GM12878 (cell line): ENCODE results near the gene ELAVL3. TPM values are rescaled to one million over a fixed set of nuclear protein-coding genes. Genes with fewer than 3 reads are reported as not detected.

Source experiments
- CEBPB ChIP-seq, 2 experiments: fragments of 150-350 bp in 1 of 2; IDR thresholded peaks; 2 replicates each; pipeline ENCODE4 v1.6.1; 2012 to 2014; ENCODE audit warnings: low read depth in 2 of 2, low read length in 2 of 2, borderline replicate concordance in 1 of 2, inconsistent platforms in 1 of 2
- CREM ChIP-seq: IDR thresholded peaks from 2 replicates; pipeline ENCODE4 v1.6.1; 2014; ENCODE audit warnings: antibody characterized with exemption, low read depth
- DPF2 ChIP-seq: fragments of 450-650 bp; IDR thresholded peaks from 2 replicates; pipeline ENCODE4 v1.6.1; 2017; ENCODE audit warnings: mild to moderate bottlenecking
- EGR1 ChIP-seq, 2 experiments: IDR thresholded peaks; 1 replicate in 1 of 2; 2 replicates in 1 of 2; pipeline ENCODE4 v1.6.1; 2011 to 2012; ENCODE audit warnings: low read depth in 2 of 2, low read length in 2 of 2, borderline replicate concordance in 1 of 2, mild to moderate bottlenecking in 1 of 2, moderate library complexity in 1 of 2
- EP300 ChIP-seq, 2 experiments: fragments of 150-350 bp in 1 of 2; IDR thresholded peaks; 2 replicates each; pipeline ENCODE4 v1.6.1; 2011 to 2012; ENCODE audit warnings: low read depth in 2 of 2, low read length in 2 of 2, borderline replicate concordance in 1 of 2, improper control_type of control experiment in 1 of 2, inconsistent platforms in 1 of 2; ENCODE audit not compliant: control insufficient read depth in 1 of 2
- FOXK2 ChIP-seq: fragments of 450-650 bp; IDR thresholded peaks from 2 replicates; pipeline ENCODE4 v1.6.1; 2017; ENCODE audit warnings: mild to moderate bottlenecking, moderate library complexity
- KLF5 ChIP-seq: fragments of 450-650 bp; IDR thresholded peaks from 2 replicates; pipeline ENCODE4 v1.6.1; 2014; ENCODE audit warnings: mild to moderate bottlenecking; ENCODE audit not compliant: partially characterized antibody
- MTA3 ChIP-seq: IDR thresholded peaks from 2 replicates; pipeline ENCODE4 v1.6.1; 2012; ENCODE audit warnings: low read length, inconsistent platforms, borderline replicate concordance
- MXI1 ChIP-seq: fragments of 150-350 bp; IDR thresholded peaks from 2 replicates; pipeline ENCODE4 v1.6.1; 2011; ENCODE audit warnings: low read depth, mild to moderate bottlenecking, inconsistent platforms, low read length, improper control_type of control experiment
- MYC ChIP-seq: IDR thresholded peaks from 2 replicates; pipeline ENCODE4 v1.6.1; 2011; ENCODE audit warnings: mild to moderate bottlenecking, low read length, moderate library complexity, inconsistent platforms; ENCODE audit not compliant: insufficient read depth, insufficient replicate concordance, insufficient read length, severe bottlenecking
- NBN ChIP-seq: fragments of 450-650 bp; IDR thresholded peaks from 2 replicates; pipeline ENCODE4 v1.6.1; 2016
- NFIC ChIP-seq: IDR thresholded peaks from 2 replicates; pipeline ENCODE4 v1.6.1; 2012; ENCODE audit warnings: low read depth, mild to moderate bottlenecking, inconsistent platforms, low read length, moderate library complexity
- PML ChIP-seq: IDR thresholded peaks from 2 replicates; pipeline ENCODE4 v1.6.1; 2012; ENCODE audit warnings: low read length, inconsistent platforms
- RB1 ChIP-seq: fragments of 450-650 bp; formaldehyde crosslinking; IDR thresholded peaks from 2 replicates; pipeline ENCODE4 v1.6.1; 2017; ENCODE audit warnings: mild to moderate bottlenecking, borderline replicate concordance
- RCOR1 ChIP-seq: conservative IDR thresholded peaks from 2 replicates; pipeline ENCODE4 v1.6.1; 2012; ENCODE audit warnings: low read depth, low read length, improper control_type of control experiment
- RELA ChIP-seq: fragments of 450-650 bp; IDR thresholded peaks from 2 replicates; pipeline ENCODE4 v1.8.0; 2014; ENCODE audit warnings: borderline replicate concordance; ENCODE audit not compliant: partially characterized antibody
- RFX5 ChIP-seq: IDR thresholded peaks from 2 replicates; pipeline ENCODE4 v1.6.1; 2011; ENCODE audit warnings: low read depth, low read length, improper control_type of control experiment
- SP1 ChIP-seq: IDR thresholded peaks from one replicate; pipeline ENCODE4 v1.6.1; 2011; ENCODE audit warnings: low read depth, low read length
- STAT3 ChIP-seq: IDR thresholded peaks from 2 replicates; pipeline ENCODE4 v1.6.1; 2011; ENCODE audit warnings: low read depth, low read length, improper control_type of control experiment
- YY1 ChIP-seq: IDR thresholded peaks from 2 replicates; pipeline ENCODE4 v1.6.1; 2011; ENCODE audit warnings: low read depth, mild to moderate bottlenecking, low read length
- ZBED1 ChIP-seq: IDR thresholded peaks from 2 replicates; pipeline ENCODE4 v1.6.1; 2016; ENCODE audit warnings: borderline replicate concordance
- ZNF207 ChIP-seq: fragments of 450-650 bp; IDR thresholded peaks from 2 replicates; pipeline ENCODE4 v1.6.1; 2014; ENCODE audit warnings: antibody characterized with exemption, mild to moderate bottlenecking, borderline replicate concordance
- ZNF24 ChIP-seq: fragments of 450-650 bp; IDR thresholded peaks from 2 replicates; pipeline ENCODE4 v1.6.1; 2017; ENCODE audit warnings: antibody characterized with exemption, mild to moderate bottlenecking
- ZSCAN29 ChIP-seq: fragments of 450-650 bp; IDR thresholded peaks from 2 replicates; pipeline ENCODE4 v1.6.1; 2017; ENCODE audit warnings: mild to moderate bottlenecking, moderate library complexity
- polyA plus RNA-seq, 11 experiments: library from polyadenylated mRNA; depleted of rRNA in 4 of 11; unstranded in 6 of 11; stranded (reverse) in 5 of 11; fragments of >200 nt; fragmentation: Nextera tagmentation in 4 of 11; fragmentation: Illumina TruSeq in 1 of 11; extraction: Ambion mirVana in 4 of 11; extraction: Trizol in 1 of 11; gene quantifications; 1 replicate in 1 of 11; 2 replicates in 10 of 11; pipeline versions ENCODE4 v1.2.1 to v1.2.3, GENCODE V29; 2011 to 2016; ENCODE audit warnings: inconsistent platforms in 2 of 11, missing spikeins in 2 of 11, low read depth in 1 of 11
- total RNA-seq, 4 experiments: library from RNA; depleted of rRNA in 3 of 4; stranded (reverse); fragments of >200 nt in 3 of 4; fragmentation: Illumina TruSeq in 1 of 4; extraction: Trizol in 1 of 4; gene quantifications; 2 replicates each; pipeline versions ENCODE4 v1.2.1 to v1.2.3, GENCODE V29; 2013 to 2021
- TF ChIP-seq, protein P1 (sequence below): fragments of 450-650 bp; IDR thresholded peaks from 2 replicates; pipeline ENCODE4 v1.6.1; 2017; ENCODE audit warnings: mild to moderate bottlenecking, moderate library complexity
- TF ChIP-seq, protein P2 (sequence below): IDR thresholded peaks from 2 replicates; pipeline ENCODE4 v1.6.1; 2011; ENCODE audit warnings: borderline replicate concordance, low read depth, mild to moderate bottlenecking, moderate library complexity, low read length; ENCODE audit not compliant: insufficient read depth, poor library complexity, severe bottlenecking

ELAVL3 gene
- total and polyA plus RNA-seq, 10 of the 15 experiments (the other 5 are each of a cell fraction or from before 2014, with no cell fraction given): under 0.01 to 0.05 (median 0.01) TPM; not detected in 7

DNA sequence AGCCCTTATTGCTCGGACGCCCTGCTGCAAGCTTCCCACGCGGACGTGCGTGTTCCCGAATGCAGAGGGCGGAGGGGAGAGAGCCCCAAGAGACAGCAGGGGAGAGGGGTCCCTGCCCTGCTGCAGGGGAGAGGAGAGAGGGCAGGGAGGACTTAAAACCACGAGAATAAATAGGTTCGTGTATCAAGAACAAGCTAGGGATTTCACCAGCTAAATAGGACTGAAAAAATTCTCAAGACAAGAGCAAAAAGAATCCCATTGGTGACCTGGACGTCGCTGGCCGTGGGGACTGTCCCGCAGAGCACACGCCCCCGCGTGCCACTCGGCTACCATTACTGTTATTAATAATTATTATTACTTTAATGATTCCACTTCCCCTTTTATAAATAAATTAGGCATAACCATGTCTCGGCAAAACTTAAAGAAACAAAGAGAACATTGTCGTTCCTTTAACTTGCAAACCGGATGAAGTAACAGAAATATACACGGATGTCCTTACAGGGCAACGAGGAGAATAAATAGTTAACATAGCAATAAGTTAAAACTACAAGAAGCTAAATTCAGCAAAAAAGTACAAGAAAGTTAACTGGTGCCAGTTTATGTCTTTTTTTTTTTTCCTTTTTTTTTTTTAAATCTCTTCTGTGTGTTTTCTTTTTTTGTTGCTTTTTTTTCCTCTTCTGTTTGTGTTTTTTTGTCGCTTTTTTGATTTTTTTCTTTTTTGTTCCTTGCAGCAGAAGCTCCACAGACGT is 28.8 kb downstream of the ELAVL3 start (continued):
- no peak for TF ChIP-seq RCOR1
- TF ChIP-seq, protein P1, sequence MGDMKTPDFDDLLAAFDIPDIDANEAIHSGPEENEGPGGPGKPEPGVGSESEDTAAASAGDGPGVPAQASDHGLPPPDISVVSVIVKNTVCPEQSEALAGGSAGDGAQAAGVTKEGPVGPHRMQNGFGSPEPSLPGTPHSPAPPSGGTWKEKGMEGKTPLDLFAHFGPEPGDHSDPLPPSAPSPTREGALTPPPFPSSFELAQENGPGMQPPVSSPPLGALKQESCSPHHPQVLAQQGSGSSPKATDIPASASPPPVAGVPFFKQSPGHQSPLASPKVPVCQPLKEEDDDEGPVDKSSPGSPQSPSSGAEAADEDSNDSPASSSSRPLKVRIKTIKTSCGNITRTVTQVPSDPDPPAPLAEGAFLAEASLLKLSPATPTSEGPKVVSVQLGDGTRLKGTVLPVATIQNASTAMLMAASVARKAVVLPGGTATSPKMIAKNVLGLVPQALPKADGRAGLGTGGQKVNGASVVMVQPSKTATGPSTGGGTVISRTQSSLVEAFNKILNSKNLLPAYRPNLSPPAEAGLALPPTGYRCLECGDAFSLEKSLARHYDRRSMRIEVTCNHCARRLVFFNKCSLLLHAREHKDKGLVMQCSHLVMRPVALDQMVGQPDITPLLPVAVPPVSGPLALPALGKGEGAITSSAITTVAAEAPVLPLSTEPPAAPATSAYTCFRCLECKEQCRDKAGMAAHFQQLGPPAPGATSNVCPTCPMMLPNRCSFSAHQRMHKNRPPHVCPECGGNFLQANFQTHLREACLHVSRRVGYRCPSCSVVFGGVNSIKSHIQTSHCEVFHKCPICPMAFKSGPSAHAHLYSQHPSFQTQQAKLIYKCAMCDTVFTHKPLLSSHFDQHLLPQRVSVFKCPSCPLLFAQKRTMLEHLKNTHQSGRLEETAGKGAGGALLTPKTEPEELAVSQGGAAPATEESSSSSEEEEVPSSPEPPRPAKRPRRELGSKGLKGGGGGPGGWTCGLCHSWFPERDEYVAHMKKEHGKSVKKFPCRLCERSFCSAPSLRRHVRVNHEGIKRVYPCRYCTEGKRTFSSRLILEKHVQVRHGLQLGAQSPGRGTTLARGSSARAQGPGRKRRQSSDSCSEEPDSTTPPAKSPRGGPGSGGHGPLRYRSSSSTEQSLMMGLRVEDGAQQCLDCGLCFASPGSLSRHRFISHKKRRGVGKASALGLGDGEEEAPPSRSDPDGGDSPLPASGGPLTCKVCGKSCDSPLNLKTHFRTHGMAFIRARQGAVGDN: no peak
- TF ChIP-seq MTA3: no peak
- no peak for TF ChIP-seq RFX5
- TF ChIP-seq SP1: no peak
- no peak for TF ChIP-seq MYC
- 0 out of 2 replicates have a peak, but pooled peaks have one; percentile 56 for TF ChIP-seq YY1
- no peak for TF ChIP-seq STAT3
- TF ChIP-seq MXI1: no peak
- TF ChIP-seq RELA: no peak
- TF ChIP-seq ZSCAN29: no peak
- TF ChIP-seq DPF2: peak; percentile 70; the same call in 1 of the 2 replicates
- TF ChIP-seq CEBPB (IDR thresholded peaks at IDR 0.05; ENCODE audit: borderline replicate concordance in 1 of 2, low read depth in 2 of 2, low read length in 2 of 2): no peak
- TF ChIP-seq ZNF24: no peak
- TF ChIP-seq KLF5: no peak
- no peak for TF ChIP-seq PML
- TF ChIP-seq, protein P2, sequence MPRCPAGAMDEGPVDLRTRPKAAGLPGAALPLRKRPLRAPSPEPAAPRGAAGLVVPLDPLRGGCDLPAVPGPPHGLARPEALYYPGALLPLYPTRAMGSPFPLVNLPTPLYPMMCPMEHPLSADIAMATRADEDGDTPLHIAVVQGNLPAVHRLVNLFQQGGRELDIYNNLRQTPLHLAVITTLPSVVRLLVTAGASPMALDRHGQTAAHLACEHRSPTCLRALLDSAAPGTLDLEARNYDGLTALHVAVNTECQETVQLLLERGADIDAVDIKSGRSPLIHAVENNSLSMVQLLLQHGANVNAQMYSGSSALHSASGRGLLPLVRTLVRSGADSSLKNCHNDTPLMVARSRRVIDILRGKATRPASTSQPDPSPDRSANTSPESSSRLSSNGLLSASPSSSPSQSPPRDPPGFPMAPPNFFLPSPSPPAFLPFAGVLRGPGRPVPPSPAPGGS: peak; percentile 68
- peak in 1 of 2 experiments; percentile 29; a peak in 1 of 4 replicates for TF ChIP-seq EP300 (IDR thresholded peaks at IDR 0.05; ENCODE audit: borderline replicate concordance in 1 of 2, control insufficient read depth in 1 of 2, low read depth in 2 of 2, low read length in 2 of 2)
- TF ChIP-seq ZBED1: no peak
- TF ChIP-seq RB1: no peak
- peak in 1 of 2 experiments; percentile 91; a peak in 2 of 3 replicates for TF ChIP-seq EGR1 (IDR thresholded peaks at IDR 0.05; ENCODE audit: borderline replicate concordance in 1 of 2, low read depth in 2 of 2, low read length in 2 of 2)
- no peak for TF ChIP-seq CREM
- TF ChIP-seq NFIC: 0 out of 2 replicates have a peak, but pooled peaks have one; percentile 34
- 0 out of 2 replicates have a peak, but pooled peaks have one; percentile 69 for TF ChIP-seq NBN
- TF ChIP-seq FOXK2: no peak
- no peak for TF ChIP-seq ZNF207
